Measurements from ENCODE around the gene CDIPT. TPM values are rescaled to one million over a fixed set of nuclear protein-coding genes. Genes with fewer than 3 reads are reported as not detected.
A peak's percentile ranks its signal among the peaks of the same experiment; 100 is the strongest.

Gene CDIPT
- total and polyA plus RNA-seq, 2 of the 13 experiments (the other 11 are each of a cell fraction or from before 2014, with no cell fraction given): 54.9 to 97.5 TPM

GRCh38 chr16:29862884-29863668 is at the start of gene CDIPT (continued):
- TF ChIP-seq, protein P1, sequence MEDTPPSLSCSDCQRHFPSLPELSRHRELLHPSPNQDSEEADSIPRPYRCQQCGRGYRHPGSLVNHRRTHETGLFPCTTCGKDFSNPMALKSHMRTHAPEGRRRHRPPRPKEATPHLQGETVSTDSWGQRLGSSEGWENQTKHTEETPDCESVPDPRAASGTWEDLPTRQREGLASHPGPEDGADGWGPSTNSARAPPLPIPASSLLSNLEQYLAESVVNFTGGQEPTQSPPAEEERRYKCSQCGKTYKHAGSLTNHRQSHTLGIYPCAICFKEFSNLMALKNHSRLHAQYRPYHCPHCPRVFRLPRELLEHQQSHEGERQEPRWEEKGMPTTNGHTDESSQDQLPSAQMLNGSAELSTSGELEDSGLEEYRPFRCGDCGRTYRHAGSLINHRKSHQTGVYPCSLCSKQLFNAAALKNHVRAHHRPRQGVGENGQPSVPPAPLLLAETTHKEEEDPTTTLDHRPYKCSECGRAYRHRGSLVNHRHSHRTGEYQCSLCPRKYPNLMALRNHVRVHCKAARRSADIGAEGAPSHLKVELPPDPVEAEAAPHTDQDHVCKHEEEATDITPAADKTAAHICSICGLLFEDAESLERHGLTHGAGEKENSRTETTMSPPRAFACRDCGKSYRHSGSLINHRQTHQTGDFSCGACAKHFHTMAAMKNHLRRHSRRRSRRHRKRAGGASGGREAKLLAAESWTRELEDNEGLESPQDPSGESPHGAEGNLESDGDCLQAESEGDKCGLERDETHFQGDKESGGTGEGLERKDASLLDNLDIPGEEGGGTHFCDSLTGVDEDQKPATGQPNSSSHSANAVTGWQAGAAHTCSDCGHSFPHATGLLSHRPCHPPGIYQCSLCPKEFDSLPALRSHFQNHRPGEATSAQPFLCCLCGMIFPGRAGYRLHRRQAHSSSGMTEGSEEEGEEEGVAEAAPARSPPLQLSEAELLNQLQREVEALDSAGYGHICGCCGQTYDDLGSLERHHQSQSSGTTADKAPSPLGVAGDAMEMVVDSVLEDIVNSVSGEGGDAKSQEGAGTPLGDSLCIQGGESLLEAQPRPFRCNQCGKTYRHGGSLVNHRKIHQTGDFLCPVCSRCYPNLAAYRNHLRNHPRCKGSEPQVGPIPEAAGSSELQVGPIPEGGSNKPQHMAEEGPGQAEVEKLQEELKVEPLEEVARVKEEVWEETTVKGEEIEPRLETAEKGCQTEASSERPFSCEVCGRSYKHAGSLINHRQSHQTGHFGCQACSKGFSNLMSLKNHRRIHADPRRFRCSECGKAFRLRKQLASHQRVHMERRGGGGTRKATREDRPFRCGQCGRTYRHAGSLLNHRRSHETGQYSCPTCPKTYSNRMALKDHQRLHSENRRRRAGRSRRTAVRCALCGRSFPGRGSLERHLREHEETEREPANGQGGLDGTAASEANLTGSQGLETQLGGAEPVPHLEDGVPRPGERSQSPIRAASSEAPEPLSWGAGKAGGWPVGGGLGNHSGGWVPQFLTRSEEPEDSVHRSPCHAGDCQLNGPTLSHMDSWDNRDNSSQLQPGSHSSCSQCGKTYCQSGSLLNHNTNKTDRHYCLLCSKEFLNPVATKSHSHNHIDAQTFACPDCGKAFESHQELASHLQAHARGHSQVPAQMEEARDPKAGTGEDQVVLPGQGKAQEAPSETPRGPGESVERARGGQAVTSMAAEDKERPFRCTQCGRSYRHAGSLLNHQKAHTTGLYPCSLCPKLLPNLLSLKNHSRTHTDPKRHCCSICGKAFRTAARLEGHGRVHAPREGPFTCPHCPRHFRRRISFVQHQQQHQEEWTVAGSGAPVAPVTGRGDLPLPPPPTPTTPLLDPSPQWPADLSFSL (CRISPR knock-in tag; IDR thresholded peaks at IDR 0.05): no peak; the same call in 1 of the 2 replicates
- TF ChIP-seq GTF2F1 (IDR thresholded peaks at IDR 0.05; ENCODE audit: low read length) (no peak), ZNF891 (CRISPR knock-in tag; IDR thresholded peaks at IDR 0.05) (peak; percentile 74; the same call in 1 of the 2 replicates), MNT (IDR thresholded peaks at IDR 0.05) (0 out of 2 replicates have a peak, but pooled peaks have one; percentile 6), POLR2A (IDR thresholded peaks at IDR 0.05; ENCODE audit: insufficient read depth in 1 of 2, low read depth in 2 of 2, low read length in 2 of 2) (peak; percentile 42 to 64), ATF2 (CRISPR knock-in tag; IDR thresholded peaks at IDR 0.05) (peak; percentile 99), IRX3 (CRISPR knock-in tag; IDR thresholded peaks at IDR 0.05; ENCODE audit: borderline replicate concordance, low read depth) (no peak; the same call in 1 of the 2 replicates), PHF20 (CRISPR knock-in tag; IDR thresholded peaks at IDR 0.05) (peak; percentile 74), SRF (IDR thresholded peaks at IDR 0.05; ENCODE audit: low read depth, low read length) (peak; percentile 25; the same call in 1 of the 2 replicates), ZNF543 (CRISPR knock-in tag; IDR thresholded peaks at IDR 0.05) (no peak), TEAD2 (CRISPR knock-in tag; IDR thresholded peaks at IDR 0.05) (no peak), YY1 (IDR thresholded peaks at IDR 0.05; ENCODE audit: insufficient read depth, insufficient replicate concordance, low read depth, low read length) (peak; percentile 64)
- TF ChIP-seq, protein P2, sequence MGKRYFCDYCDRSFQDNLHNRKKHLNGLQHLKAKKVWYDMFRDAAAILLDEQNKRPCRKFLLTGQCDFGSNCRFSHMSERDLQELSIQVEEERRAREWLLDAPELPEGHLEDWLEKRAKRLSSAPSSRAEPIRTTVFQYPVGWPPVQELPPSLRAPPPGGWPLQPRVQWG (CRISPR knock-in tag; IDR thresholded peaks at IDR 0.05; ENCODE audit: borderline replicate concordance, low read depth): no peak
- TF ChIP-seq, protein P3, sequence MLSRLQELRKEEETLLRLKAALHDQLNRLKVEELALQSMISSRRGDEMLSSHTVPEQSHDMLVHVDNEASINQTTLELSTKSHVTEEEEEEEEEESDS (CRISPR knock-in tag; IDR thresholded peaks at IDR 0.05; ENCODE audit: borderline replicate concordance): no peak; the same call in 1 of the 2 replicates
- TF ChIP-seq, protein P4, sequence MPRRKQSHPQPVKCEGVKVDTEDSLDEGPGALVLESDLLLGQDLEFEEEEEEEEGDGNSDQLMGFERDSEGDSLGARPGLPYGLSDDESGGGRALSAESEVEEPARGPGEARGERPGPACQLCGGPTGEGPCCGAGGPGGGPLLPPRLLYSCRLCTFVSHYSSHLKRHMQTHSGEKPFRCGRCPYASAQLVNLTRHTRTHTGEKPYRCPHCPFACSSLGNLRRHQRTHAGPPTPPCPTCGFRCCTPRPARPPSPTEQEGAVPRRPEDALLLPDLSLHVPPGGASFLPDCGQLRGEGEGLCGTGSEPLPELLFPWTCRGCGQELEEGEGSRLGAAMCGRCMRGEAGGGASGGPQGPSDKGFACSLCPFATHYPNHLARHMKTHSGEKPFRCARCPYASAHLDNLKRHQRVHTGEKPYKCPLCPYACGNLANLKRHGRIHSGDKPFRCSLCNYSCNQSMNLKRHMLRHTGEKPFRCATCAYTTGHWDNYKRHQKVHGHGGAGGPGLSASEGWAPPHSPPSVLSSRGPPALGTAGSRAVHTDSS (CRISPR knock-in tag; conservative IDR thresholded peaks at IDR 0.05): 0 out of 2 replicates have a peak, but pooled peaks have one; percentile 89
